ENCODE results near the gene NT5C3A.

The NT5C3A gene

DNA sequence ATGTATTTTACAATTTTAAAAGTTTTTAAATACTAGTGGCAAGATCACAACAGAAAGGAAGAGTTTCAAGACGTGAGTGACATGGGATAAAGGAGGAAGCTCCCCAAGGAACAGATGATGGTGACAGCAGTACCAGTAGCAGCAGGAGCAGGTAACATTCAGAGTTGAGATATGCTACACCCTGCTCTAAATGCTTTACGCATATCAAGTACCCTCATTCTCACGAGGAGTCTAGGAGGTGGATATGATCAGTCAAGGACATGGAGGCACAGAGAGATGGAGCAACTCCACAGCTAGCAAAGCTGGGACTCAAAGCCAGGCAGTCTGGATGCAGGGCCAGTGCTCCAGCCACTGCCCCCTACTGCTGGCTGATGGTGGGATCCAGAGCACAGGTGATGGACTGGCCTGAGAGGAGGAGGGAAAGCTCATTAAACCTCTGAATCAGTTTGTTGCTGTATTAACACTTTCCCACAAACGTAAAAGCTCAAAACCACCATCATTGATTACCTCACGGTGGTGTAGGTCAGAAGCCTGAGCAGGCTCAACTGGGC, 29.1 kb upstream of the NT5C3A start:
- no peak for TF ChIP-seq CTCF (IDR thresholded peaks at IDR 0.05; ENCODE audit: low read depth, low read length, missing control alignments)
- in situ Hi-C loops (cut with HindIII; ENCODE audit: low pct_ligation_motif_present, low sequenced_read_pairs): no loop called here
- peaks cover 15% of the 10 kb centered on the region for H3K36me3 ChIP-seq (replicated peaks)
- H3K27me3 ChIP-seq (replicated peaks): no peaks in the 10 kb centered on the region
- no peak overlapping the region for H3K27ac ChIP-seq
- no peak overlapping the region for H3K4me3 ChIP-seq (ENCODE audit: low read depth, low read length)
- DNase-seq: no peak

DNA sequence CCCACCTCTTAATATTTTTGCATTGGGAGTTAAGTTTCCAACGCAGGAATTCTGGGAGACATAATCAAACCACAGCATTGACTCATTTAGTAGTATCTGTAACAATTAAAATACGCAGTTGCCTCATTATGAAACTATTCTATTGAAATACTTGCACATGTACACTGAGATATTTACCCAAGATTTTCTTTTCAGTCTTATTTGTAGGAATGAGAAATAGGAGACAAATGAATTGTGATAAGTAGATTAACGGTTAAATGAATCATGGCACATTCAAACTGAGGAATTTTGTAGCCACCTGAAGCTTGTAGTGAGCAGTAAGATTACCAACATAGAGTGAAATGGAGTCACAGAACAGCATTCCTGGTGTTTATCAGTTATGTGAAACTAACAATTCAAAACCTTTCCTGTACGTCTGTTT, 28.5 kb upstream of the NT5C3A start:
- TF ChIP-seq CTCF (IDR thresholded peaks at IDR 0.05; ENCODE audit: low read depth, low read length, missing control alignments): no peak
- Histone ChIP-seq H3K4me3 (ENCODE audit: low read depth, low read length) (no peak overlapping the region), H3K36me3 (replicated peaks) (peaks cover 10% of the 10 kb centered on the region), H3K27me3 (replicated peaks) (no peaks in the 10 kb centered on the region), H3K27ac (no peak overlapping the region)
- DNase-seq: no peak
- in situ Hi-C loops (cut with HindIII; ENCODE audit: low pct_ligation_motif_present, low sequenced_read_pairs): no loop called here

- H3K27ac ChIP-seq: no peak overlapping the region
- no peaks in the 10 kb centered on the region for H3K27me3 ChIP-seq (replicated peaks)
- in situ Hi-C loops (cut with HindIII; ENCODE audit: low pct_ligation_motif_present, low sequenced_read_pairs): no loop called here
- no peak for TF ChIP-seq CTCF (IDR thresholded peaks at IDR 0.05; ENCODE audit: low read depth, low read length, missing control alignments)
- H3K4me3 ChIP-seq (ENCODE audit: low read depth, low read length): no peak overlapping the region
- no peak for DNase-seq
- H3K36me3 ChIP-seq (replicated peaks): no peaks in the 10 kb centered on the region
These were observed 26.6 kb upstream of the NT5C3A start for GRCh38 chr7:33089142-33089541.

DNA sequence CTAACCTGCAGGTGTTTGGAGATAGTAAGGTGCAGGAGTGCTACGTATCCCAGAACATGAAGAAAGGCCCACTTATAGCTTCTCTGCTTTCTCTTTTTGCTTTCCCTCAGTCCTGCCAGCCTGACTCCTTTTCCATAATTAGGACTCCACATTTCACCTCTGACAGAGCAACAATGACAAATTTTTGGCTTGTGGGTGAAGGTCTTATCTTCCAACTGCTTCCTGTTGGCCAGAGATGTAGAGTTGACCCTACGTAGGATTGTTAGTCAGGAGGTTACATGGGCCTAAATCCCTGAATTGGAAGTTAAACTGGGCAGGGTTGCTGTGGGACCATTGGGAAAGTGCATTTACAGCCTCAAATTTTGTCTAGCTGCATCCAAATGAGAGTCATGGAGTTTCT, 25.3 kb upstream of the NT5C3A start:
- Histone ChIP-seq H3K4me3 (ENCODE audit: low read depth, low read length) (no peak overlapping the region), H3K27me3 (replicated peaks) (no peaks in the 10 kb centered on the region), H3K27ac (no peak overlapping the region), H3K36me3 (replicated peaks) (no peaks in the 10 kb centered on the region)
- in situ Hi-C loops (cut with HindIII; ENCODE audit: low pct_ligation_motif_present, low sequenced_read_pairs): no loop called here
- TF ChIP-seq CTCF (IDR thresholded peaks at IDR 0.05; ENCODE audit: low read depth, low read length, missing control alignments): no peak
- DNase-seq: no peak

DNA sequence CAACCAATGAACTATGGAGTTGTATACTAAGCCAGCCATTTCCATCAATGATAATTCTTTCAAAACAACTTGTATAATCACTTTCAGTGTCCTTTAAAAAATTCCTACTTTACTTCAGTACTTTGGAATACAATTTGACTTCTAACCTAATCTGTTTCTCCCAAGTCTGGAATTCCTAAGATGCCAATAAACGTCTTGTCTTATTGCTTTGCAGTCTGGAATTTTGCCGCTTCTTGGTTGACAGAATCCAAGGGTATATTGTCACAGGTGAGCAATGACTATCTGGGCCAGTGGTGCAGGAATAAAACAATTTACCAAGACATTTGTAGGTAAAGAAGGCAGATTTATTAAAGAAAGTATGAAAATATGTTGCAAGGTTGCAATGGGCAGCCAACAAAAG, 24.8 kb upstream of the NT5C3A start:
- H3K27ac ChIP-seq: no peak overlapping the region
- H3K27me3 ChIP-seq (replicated peaks): no peaks in the 10 kb centered on the region
- TF ChIP-seq CTCF (IDR thresholded peaks at IDR 0.05; ENCODE audit: low read depth, low read length, missing control alignments): no peak
- DNase-seq: no peak
- H3K36me3 ChIP-seq (replicated peaks): no peaks in the 10 kb centered on the region
- H3K4me3 ChIP-seq (ENCODE audit: low read depth, low read length): no peak overlapping the region
- in situ Hi-C loops (cut with HindIII; ENCODE audit: low pct_ligation_motif_present, low sequenced_read_pairs): no loop called here

Measured in brain microvascular endothelial cell (primary cell).